ENCODE results near the gene CCL4.
"Not testable (repeated sequence)": the region's sequence is repeated elsewhere in the genome, so short reads cannot be mapped to it uniquely, and the experiment has no call there.

The CCL4 gene

DNA sequence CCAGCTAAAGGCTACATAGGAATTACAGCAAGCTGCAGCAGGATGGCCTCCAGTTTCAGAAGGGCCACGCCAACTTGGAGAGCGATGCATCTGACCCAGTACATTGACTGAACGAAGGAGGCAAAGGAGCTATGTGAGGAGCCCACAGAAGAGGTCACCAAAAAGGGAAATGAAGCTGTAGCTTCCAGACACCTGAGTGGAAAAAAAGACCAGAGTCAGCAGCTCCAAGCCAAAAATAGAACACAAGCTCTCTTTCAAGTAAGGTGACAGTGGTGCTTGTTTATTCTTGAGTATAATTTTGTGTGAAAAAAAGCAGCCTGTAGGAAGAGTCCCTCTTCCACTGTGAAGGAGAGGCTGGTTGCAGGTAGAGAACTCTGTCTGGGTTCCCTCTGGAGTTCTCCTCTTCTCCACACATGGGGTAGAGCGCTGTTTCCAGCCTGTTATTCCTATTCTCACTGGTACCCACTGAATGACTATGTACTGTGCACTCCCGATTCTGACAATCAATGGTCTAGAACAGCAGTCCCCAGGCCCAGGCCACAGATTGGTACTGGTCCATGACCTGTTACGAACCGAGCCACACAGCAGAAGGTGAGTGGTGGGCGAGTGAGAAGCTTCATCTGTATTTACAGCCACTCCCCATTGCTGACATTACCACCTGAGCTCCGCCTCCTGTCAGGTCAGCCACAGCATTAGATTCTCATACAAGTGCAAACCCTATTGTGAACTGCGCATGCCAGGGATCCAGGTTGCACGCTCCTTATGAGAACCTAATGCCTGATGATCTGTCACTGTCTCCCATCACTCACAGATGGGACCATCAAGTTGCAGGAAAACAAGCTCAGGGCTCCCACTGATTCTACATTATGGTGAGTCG lies 15.1 kb downstream of the CCL4 start:
- no peak for DNase-seq

GRCh38 chr17:36120221-36120620 lies 16.6 kb downstream of the CCL4 start:
- no peak for DNase-seq

DNA sequence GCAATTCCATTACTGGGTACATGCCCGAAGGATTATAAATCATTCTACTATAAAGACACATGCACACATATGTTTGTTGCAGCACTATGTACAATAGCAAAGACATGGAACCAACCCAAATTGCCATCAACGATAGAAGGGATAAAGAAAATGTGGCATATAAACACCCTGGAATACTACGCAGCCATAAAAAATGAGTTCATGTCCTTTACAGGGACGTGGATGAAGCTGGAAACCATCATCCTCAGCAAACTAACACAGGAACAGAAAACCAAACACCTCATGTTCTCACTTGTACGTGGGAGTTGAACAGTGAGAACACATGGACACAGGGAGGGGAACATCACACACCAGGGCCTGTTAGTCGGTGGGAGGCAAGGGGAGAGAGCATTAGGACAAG lies 17.5 kb downstream of the CCL4 start:
- DNase-seq = not testable (repeated sequence)

GRCh38 chr17:36123431-36123830 lies 19.8 kb downstream of the CCL4 start:
- DNase-seq = no peak

DNA sequence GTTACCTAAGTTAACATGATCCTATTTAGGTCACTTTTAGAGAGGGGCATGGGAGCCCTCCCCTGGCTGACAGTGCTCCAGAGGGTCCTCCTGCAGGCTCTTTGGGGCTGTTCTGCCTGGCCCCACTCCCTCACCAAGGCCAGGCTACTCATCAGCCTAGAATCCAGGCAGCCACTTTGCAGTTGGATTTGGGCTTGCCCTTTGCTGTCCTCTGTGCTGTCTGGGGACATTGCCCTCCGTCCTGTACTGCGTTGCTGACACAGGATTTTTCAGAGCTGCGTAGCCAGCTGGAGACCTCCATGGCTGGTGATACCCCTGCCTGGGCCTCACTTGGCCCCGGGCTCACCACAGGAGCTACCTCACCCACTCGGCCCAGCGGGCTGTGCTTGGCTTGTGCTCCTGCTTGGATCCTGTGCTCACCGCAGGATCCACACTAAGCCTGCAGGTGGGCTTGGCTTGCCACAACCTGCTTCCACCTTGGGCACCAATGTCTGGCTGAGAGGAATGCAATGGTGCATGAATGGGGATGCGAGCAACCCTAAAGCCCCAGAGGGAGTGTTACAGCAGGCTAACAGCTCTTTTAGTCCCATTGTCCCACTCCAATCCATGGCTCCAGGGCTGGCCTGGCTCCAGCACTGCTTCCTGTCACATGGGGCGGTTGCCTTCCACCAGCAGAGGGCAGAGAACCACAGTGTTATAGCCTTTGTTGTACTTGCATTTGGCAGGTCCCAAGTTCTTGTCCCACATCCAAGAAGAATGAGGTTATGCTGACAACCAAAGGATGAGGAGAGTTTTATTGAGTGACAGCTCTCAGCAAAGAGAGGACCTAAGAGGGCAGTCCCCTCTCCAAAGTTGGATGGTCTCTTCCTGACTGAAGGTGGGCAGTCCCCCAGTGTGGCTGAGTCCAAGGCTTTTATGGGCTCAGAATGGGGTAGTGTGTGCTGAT lies 21.5 kb downstream of the CCL4 start:
- no peak for DNase-seq

GRCh38 chr17:36127199-36127893 lies 23.7 kb downstream of the CCL4 start:
- DNase-seq = no peak

- no peak for DNase-seq
These were observed 24.3 kb downstream of the CCL4 start for GRCh38 chr17:36127911-36128310.

- DNase-seq = no peak
These were observed 24.9 kb downstream of the CCL4 start for GRCh38 chr17:36128411-36128978.

GRCh38 chr17:36129616-36130015 lies 26.0 kb downstream of the CCL4 start:
- DNase-seq = no peak

DNA sequence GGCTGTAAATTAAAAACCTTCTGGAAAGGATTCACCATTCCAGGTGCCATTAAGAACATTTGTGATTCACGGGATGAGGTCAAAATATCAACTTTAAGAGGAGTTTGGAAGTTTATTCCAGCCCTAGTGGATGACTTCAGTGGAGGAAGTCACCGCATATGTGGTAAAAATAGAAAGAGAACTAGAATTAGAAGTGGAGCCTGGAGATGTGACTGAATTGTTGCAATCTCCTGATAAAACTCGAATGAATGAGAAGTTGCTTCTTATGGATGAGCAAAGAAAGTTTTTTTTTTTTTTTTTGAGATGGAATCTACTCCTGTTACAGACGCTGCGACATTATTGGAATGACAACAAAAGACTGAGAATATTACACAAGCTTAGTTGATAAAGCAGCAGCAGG lies 26.7 kb downstream of the CCL4 start:
- no peak for DNase-seq

DNA sequence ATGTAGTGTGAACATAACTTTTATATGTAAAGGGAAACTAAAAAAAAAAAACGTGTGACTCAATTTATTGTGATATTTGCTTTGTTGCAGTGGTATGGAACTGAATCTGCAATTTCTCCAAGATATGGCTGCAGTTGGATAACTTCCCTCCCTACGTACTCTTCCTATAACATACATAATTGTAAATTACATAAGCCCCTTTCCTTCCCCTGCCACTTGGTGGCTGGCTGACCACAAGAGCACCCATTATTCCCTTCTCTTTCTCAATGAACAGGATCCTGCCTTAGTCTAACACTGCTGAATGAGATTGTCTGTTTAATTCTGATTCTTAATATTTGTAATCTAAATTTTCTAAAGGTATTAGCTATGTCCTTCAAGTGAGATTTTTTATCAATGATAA lies 27.8 kb downstream of the CCL4 start:
- DNase-seq = no peak

DNA sequence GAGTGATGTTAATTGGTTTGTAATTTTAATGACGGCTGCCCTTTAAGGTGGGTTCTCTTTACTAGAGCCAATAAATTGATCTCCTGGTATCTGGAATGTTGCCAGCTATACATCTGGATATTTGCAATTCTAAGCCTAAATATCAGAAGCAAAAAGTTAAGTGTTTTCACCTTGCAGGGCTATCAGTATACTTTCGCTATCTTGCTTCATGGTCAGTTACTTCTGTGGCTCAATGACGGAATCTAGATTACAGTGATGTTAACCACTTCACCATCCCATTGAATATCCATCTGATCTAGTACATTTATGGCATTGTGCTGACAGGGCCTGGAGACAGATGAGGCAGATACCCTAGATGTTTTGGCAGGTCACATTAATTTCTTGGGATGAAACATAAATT lies 28.3 kb downstream of the CCL4 start:
- no peak for DNase-seq

GRCh38 chr17:36132421-36132831 lies 28.8 kb downstream of the CCL4 start:
- DNase-seq = no peak

GRCh38 chr17:36133602-36134236 lies 30.1 kb downstream of the CCL4 start:
- no peak for DNase-seq

DNA sequence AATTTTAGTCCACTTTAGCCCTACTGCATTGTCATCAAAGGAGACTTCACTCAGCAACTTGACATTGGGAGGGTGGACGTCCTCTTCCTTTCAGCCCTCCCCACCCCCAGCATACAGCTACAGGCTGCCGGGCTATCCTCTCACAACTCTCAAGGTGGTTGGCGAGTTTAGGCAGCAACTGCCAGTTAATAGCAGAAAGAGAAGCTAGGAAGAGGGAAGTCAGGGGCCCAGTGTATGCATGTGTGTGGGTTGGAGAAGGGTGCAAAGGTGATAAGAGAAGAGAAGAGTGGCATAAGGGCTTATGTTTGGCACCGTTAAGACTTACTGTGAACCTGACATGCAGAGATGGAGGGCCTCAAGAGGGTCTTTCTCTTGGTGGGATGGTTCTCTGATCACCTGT lies 31.8 kb downstream of the CCL4 start:
- no peak for DNase-seq

GRCh38 chr17:36136036-36136435 lies 32.4 kb downstream of the CCL4 start:
- no peak for DNase-seq

- no peak for DNase-seq
These were observed 32.8 kb downstream of the CCL4 start for GRCh38 chr17:36136439-36136838.

GRCh38 chr17:36142235-36142634 lies 38.6 kb downstream of the CCL4 start:
- no peak for DNase-seq

GRCh38 chr17:36142806-36143205 lies 39.2 kb downstream of the CCL4 start:
- no peak for DNase-seq

DNA sequence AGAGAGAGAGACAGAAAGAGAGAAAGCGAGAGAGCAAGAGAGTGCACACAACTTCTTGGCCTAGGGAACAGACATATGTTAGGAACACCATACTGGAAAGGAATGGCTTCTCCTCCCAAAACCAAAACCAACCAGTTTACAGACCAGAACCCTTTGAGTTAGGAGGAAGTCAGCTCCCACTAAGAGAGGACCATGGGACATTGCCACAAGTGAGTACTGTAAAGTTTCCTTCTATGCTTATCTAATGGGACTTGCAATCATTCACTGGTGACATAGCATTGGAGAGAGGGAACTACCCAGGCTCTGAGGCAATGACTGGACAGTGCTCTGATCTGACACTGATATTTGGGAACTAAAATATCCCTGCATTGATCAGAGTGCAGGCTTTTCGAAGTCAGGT lies 40.4 kb downstream of the CCL4 start:
- no peak for DNase-seq

- DNase-seq = no peak
These were observed 41.5 kb downstream of the CCL4 start for GRCh38 chr17:36144981-36145729.

DNA sequence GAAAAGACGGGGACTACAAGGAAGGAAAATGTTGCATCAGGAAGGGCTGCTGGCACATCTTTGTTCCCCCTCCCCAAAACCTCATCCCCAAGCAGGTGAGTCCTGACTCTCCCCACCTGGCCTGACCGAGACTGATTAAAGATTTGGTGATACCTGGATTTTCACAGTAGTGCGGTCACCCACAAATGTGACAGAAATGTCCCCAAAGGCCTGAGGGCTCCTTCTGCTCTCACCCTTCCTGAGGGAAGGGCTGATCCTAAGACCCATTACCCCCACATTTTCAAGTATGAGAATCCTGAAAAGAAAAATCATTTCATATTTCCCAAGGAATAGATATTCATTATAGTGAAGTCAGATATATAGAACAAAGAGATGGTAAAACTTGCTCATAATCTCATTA lies 44.0 kb downstream of the CCL4 start:
- DNase-seq = no peak
